ENCODE results near the gene MRS2.
"Not testable (repeated sequence)": the region's sequence is repeated elsewhere in the genome, so short reads cannot be mapped to it uniquely, and the experiment has no call there.

Gene MRS2
- total RNA-seq: 34.0 to 37.9 reads per million in 2 experiments

GRCh38 chr6:24402697-24403500 is at the start of gene MRS2:
TSS of gene MRS2 (plus strand) at chr6:24402936. CDS start at chr6:24403047, 111 bp downstream.
- DNase-seq (ENCODE audit: low read depth): peak; percentile 63

GRCh38 chr6:24353861-24354260 is 48.9 kb upstream of the MRS2 start:
- DNase-seq (ENCODE audit: low read depth): no peak

GRCh38 chr6:24355393-24355792 is 47.3 kb upstream of the MRS2 start:
- no peak for DNase-seq (ENCODE audit: low read depth)

- DNase-seq (ENCODE audit: low read depth): no peak
Measured at GRCh38 chr6:24356310-24356973, 46.3 kb upstream of the MRS2 start.

- peak; percentile 25 for DNase-seq (ENCODE audit: low read depth)
Measured at GRCh38 chr6:24357336-24358218, 45.2 kb upstream of the MRS2 start, which contains the start of gene DCDC2. TSS of gene DCDC2 (minus strand) at chr6:24358059. CDS start at chr6:24357750, 309 bp downstream.

- no peak for DNase-seq (ENCODE audit: low read depth)
Measured at GRCh38 chr6:24358219-24358821, 44.4 kb upstream of the MRS2 start.

- DNase-seq (ENCODE audit: low read depth): peak; percentile 69
Measured at GRCh38 chr6:24359640-24360454, 42.9 kb upstream of the MRS2 start.

GRCh38 chr6:24362363-24362762 is 40.4 kb upstream of the MRS2 start:
- DNase-seq (ENCODE audit: low read depth): not testable (repeated sequence)

- not testable (repeated sequence) for DNase-seq (ENCODE audit: low read depth)
Measured at GRCh38 chr6:24365103-24365633, 37.6 kb upstream of the MRS2 start.

GRCh38 chr6:24374612-24375011 is 28.1 kb upstream of the MRS2 start:
- DNase-seq (ENCODE audit: low read depth): no peak

GRCh38 chr6:24376871-24377270 is 25.9 kb upstream of the MRS2 start:
- no peak for DNase-seq (ENCODE audit: low read depth)

GRCh38 chr6:24378473-24379097 is 24.2 kb upstream of the MRS2 start:
- DNase-seq (ENCODE audit: low read depth): no peak

- DNase-seq (ENCODE audit: low read depth): no peak
Measured at GRCh38 chr6:24381476-24382219, 21.1 kb upstream of the MRS2 start.

GRCh38 chr6:24382220-24382540 is 20.6 kb upstream of the MRS2 start:
- DNase-seq (ENCODE audit: low read depth): no peak

- DNase-seq (ENCODE audit: low read depth): not testable (repeated sequence)
Measured at GRCh38 chr6:24382891-24383494, 19.7 kb upstream of the MRS2 start.

- DNase-seq (ENCODE audit: low read depth): not testable (repeated sequence)
Measured at GRCh38 chr6:24384369-24385130, 18.2 kb upstream of the MRS2 start.

- DNase-seq (ENCODE audit: low read depth): no peak
Measured at GRCh38 chr6:24385536-24386269, 17.0 kb upstream of the MRS2 start.

GRCh38 chr6:24387818-24388217 is 14.9 kb upstream of the MRS2 start:
- DNase-seq (ENCODE audit: low read depth): no peak
